H1 (cell line): ENCODE measurements around the gene CSE1L. TPM values are rescaled to one million over a fixed set of nuclear protein-coding genes. Genes with fewer than 3 reads are reported as not detected.

Experiments used
- CTCF ChIA-PET: fragments of 300-600 bp; sonication (Branson Sonifier 250); formaldehyde crosslinking; loops from one replicate; lab custom pipeline; 2021; ENCODE audit not compliant: partially characterized antibody; lab: Charles Lee
- POLR2A ChIA-PET: fragments of 300-600 bp; sonication (Branson Sonifier 250); formaldehyde crosslinking; loops from one replicate; lab custom pipeline; 2021; ENCODE audit warnings: inconsistent platforms; ENCODE audit not compliant: partially characterized antibody; lab: Charles Lee
- DNase-seq, 2 experiments: peaks; one replicate each; pipeline versions ENCODE4 v3.0.0 to v3.0.0-alpha.2; 2010 to 2022; ENCODE audit warnings: low spot score in 2 of 2, low read depth in 1 of 2, mixed read lengths in 1 of 2
- FAIRE-seq: peaks from 2 replicates; lab custom pipeline; 2011; peaks lifted over from hg19 to GRCh38; lab: Jason Lieb, UNC
- H2AFZ ChIP-seq: 2 replicates; pipeline ENCODE4 v1.8.1; 2012; ENCODE audit warnings: low read length, inconsistent platforms
- H2AK5ac ChIP-seq: 2 replicates; pipeline ENCODE4 v1.6.1; 2013; ENCODE audit warnings: low read depth, low read length
- H2BK120ac ChIP-seq: replicated peaks from 2 replicates; pipeline ENCODE3; 2013; ENCODE audit warnings: low read depth, low read length, inconsistent platforms
- H2BK12ac ChIP-seq: 2 replicates; pipeline ENCODE4 v1.6.1; 2013; ENCODE audit warnings: low read depth, low read length
- H2BK15ac ChIP-seq: 2 replicates; pipeline ENCODE4 v1.6.1; 2013; ENCODE audit warnings: low read length
- H2BK20ac ChIP-seq: 2 replicates; pipeline ENCODE4 v1.6.1; 2013; ENCODE audit warnings: low read length
- H2BK5ac ChIP-seq: 2 replicates; pipeline ENCODE4 v1.6.1; 2013; ENCODE audit warnings: low read depth, low read length
- H3K14ac ChIP-seq: 2 replicates; pipeline ENCODE4 v1.6.1; 2013; ENCODE audit warnings: inconsistent platforms; ENCODE audit not compliant: insufficient read length
- H3K18ac ChIP-seq: 2 replicates; pipeline ENCODE4 v1.6.1; 2013; ENCODE audit warnings: low read length; ENCODE audit errors: extremely low read depth
- H3K23ac ChIP-seq: 2 replicates; pipeline ENCODE4 v1.6.1; 2013; ENCODE audit warnings: inconsistent platforms; ENCODE audit not compliant: insufficient read length
- H3K23me2 ChIP-seq: 2 replicates; pipeline ENCODE4 v1.6.1; 2013; ENCODE audit warnings: low read depth, low read length
- H3K27ac ChIP-seq: 2 replicates; pipeline ENCODE4 v1.6.1; 2011; ENCODE audit warnings: low read depth, low read length, inconsistent platforms
- H3K27me3 ChIP-seq, 4 experiments: replicated peaks in 1 of 4; 1 replicate in 1 of 4; 2 replicates in 3 of 4; pipeline versions ENCODE4 v1.6.1 to v1.8.1; 2011 to 2013; ENCODE audit warnings: low read length in 3 of 4, mild to moderate bottlenecking in 3 of 4, inconsistent platforms in 2 of 4, mixed read lengths in 2 of 4, moderate library complexity in 1 of 4; ENCODE audit not compliant: control insufficient read depth in 3 of 4, insufficient read depth in 3 of 4; ENCODE audit errors: extremely low read depth in 1 of 4
- H3K36me3 ChIP-seq, 4 experiments: 2 replicates each; pipeline versions ENCODE4 v1.6.1 to v1.8.1; 2011 to 2013; ENCODE audit warnings: mild to moderate bottlenecking in 4 of 4, low read length in 3 of 4, moderate library complexity in 2 of 4, control low read depth in 1 of 4, inconsistent platforms in 1 of 4; ENCODE audit not compliant: insufficient read depth in 4 of 4, control insufficient read depth in 2 of 4
- H3K4ac ChIP-seq: replicated peaks from 2 replicates; pipeline ENCODE3; 2013; ENCODE audit warnings: low read length, low read depth, mixed read lengths, inconsistent platforms; ENCODE audit not compliant: insufficient read length
- H3K4me1 ChIP-seq, 4 experiments: replicated peaks in 1 of 4; 1 replicate in 1 of 4; 2 replicates in 3 of 4; pipeline versions ENCODE4 v1.6.1 to v1.8.1; 2011 to 2013; ENCODE audit warnings: low read length in 3 of 4, inconsistent platforms in 2 of 4, mixed read lengths in 1 of 4; ENCODE audit not compliant: insufficient read depth in 4 of 4, control insufficient read depth in 3 of 4
- H3K4me2 ChIP-seq, 2 experiments: 2 replicates each; pipeline versions ENCODE4 v1.6.1 to v1.8.1; 2011 to 2013; ENCODE audit warnings: low read depth in 2 of 2, low read length in 2 of 2, control low read depth in 1 of 2, inconsistent platforms in 1 of 2, mild to moderate bottlenecking in 1 of 2; ENCODE audit not compliant: insufficient read depth in 1 of 2
- H3K4me3 ChIP-seq, 4 experiments: fragments of 200-600, 300-600 bp in 1 of 4; sonication (generic), shearing (Covaris generic), sonication (Bioruptor Twin) in 1 of 4; 2 replicates each; pipeline versions ENCODE4 v1.5.1 to v1.8.1; 2011 to 2016; ENCODE audit warnings: low read length in 4 of 4, low read depth in 3 of 4, control low read depth in 2 of 4, inconsistent platforms in 2 of 4, mild to moderate bottlenecking in 2 of 4, mixed read lengths in 1 of 4, moderate library complexity in 1 of 4; ENCODE audit not compliant: insufficient read depth in 2 of 4; ENCODE audit errors: extremely low read depth in 1 of 4
- H3K56ac ChIP-seq: replicated peaks from 2 replicates; pipeline ENCODE3; 2013; ENCODE audit warnings: low read depth, mild to moderate bottlenecking, mixed read lengths, low read length, inconsistent platforms; ENCODE audit not compliant: insufficient read length
- H3K79me1 ChIP-seq: 2 replicates; pipeline ENCODE4 v1.6.1; 2013; ENCODE audit warnings: low read depth, low read length, control low read depth
- H3K79me2 ChIP-seq, 2 experiments: 2 replicates each; pipeline versions ENCODE4 v1.6.1 to v1.8.1; 2012 to 2013; ENCODE audit warnings: low read length in 2 of 2, mild to moderate bottlenecking in 2 of 2, inconsistent platforms in 1 of 2; ENCODE audit not compliant: insufficient read depth in 2 of 2, control insufficient read depth in 1 of 2
- H3K9ac ChIP-seq, 4 experiments: replicated peaks in 1 of 4; 1 replicate in 1 of 4; 2 replicates in 3 of 4; pipeline versions ENCODE4 v1.6.1 to v1.8.1; 2011 to 2013; ENCODE audit warnings: low read depth in 3 of 4, low read length in 3 of 4, control low read depth in 2 of 4, mild to moderate bottlenecking in 2 of 4, moderate library complexity in 2 of 4, inconsistent platforms in 1 of 4; ENCODE audit errors: extremely low read depth in 1 of 4
- H3K9me3 ChIP-seq, 2 experiments: 2 replicates each; pipeline versions ENCODE4 v1.6.1 to v1.8.1; 2012 to 2013; ENCODE audit warnings: mild to moderate bottlenecking in 2 of 2, moderate library complexity in 2 of 2, control low read depth in 1 of 2, inconsistent platforms in 1 of 2, low read depth in 1 of 2, low read length in 1 of 2, mixed read lengths in 1 of 2; ENCODE audit not compliant: insufficient read depth in 2 of 2
- H4K20me1 ChIP-seq, 2 experiments: replicated peaks in 1 of 2; 2 replicates each; pipeline versions ENCODE3 to v1.8.1; 2011 to 2013; ENCODE audit warnings: inconsistent platforms in 2 of 2, low read length in 2 of 2, mild to moderate bottlenecking in 1 of 2; ENCODE audit not compliant: insufficient read depth in 2 of 2, control insufficient read depth in 1 of 2
- H4K5ac ChIP-seq: 2 replicates; pipeline ENCODE4 v1.6.1; 2013; ENCODE audit warnings: low read length, low read depth, mixed read lengths, inconsistent platforms; ENCODE audit not compliant: insufficient read length
- H4K8ac ChIP-seq: 2 replicates; pipeline ENCODE4 v1.8.0; 2013; ENCODE audit warnings: mild to moderate bottlenecking, moderate library complexity, low read length, inconsistent platforms; ENCODE audit not compliant: insufficient read depth; ENCODE audit errors: extremely low read depth
- H4K91ac ChIP-seq: replicated peaks from 2 replicates; pipeline ENCODE3; 2013; ENCODE audit warnings: low read length, mixed read lengths, inconsistent platforms; ENCODE audit not compliant: insufficient read length
- SP2 ChIP-seq: IDR thresholded peaks from 2 replicates; pipeline ENCODE4 v1.6.1; 2012; ENCODE audit warnings: mild to moderate bottlenecking, low read length, inconsistent platforms
- WGBS, 2 experiments: shearing (Covaris generic) in 1 of 2; methylation state at CpG; one replicate each; pipeline versions ENCODE4 v1.1.6 to v1.1.7; 2013 to 2015; ENCODE audit warnings: low lambda C conversion rate in 2 of 2, mixed read lengths in 2 of 2, inconsistent platforms in 1 of 2, low coverage in 1 of 2, missing lambda C conversion rate in 1 of 2; ENCODE audit not compliant: insufficient replicate concordance in 2 of 2, insufficient coverage in 1 of 2, insufficient read length in 1 of 2; ENCODE audit errors: extremely low coverage in 1 of 2, missing lambda C conversion rate in 1 of 2; 5-methylcytosine and 5-hydroxymethylcytosine counted together
- polyA plus RNA-seq, 7 experiments: library from polyadenylated mRNA; depleted of rRNA in 3 of 7; stranded (reverse) in 5 of 7; unstranded in 2 of 7; fragments of >200 nt in 5 of 7; fragments of 200-250 nt in 2 of 7; gene quantifications; 1 replicate in 5 of 7; 2 replicates in 1 of 7; 4 replicates in 1 of 7; pipeline versions ENCODE4 v1.2.1 to v1.2.3, GENCODE V29; 2011 to 2013; ENCODE audit warnings: missing spikeins in 2 of 7, mixed read lengths in 2 of 7
- total RNA-seq: library from RNA; stranded (reverse); fragmentation: NEBNext Ultra II Directional; extraction: Animal tissue kit (Norgen Biotek cat#: 25700); gene quantifications from 2 replicates; pipeline ENCODE4 v1.2.1, GENCODE V29; 2021

CSE1L gene
- total and polyA plus RNA-seq, 2 of the 8 experiments (the other 6 are each of a cell fraction or from before 2014, with no cell fraction given), result 94.1 to 269 TPM

DNA sequence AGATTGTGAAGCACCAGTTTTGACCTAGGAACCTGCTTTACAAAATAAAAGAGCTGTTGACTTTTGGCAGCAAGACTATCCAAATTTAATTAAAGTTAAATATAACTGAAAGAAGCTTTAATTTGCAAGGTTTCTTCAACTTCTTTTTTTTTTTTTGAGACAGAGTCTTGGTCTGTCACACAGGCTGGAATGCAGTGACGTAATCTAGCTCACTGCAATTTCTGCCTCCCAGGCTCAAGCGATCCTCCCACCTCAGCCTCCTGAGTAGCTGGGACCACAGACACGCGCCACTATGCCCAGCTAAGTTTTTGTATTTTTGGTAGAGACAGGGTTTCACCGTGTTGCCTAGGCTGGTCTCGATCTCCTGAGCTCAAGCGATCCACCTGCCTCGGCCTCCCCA, 13.7 kb upstream of the CSE1L start:
- 100% methylated on average over 8 of the region's 8 CpGs; no CpG with 5 or more reads in 1 of the 2 experiments for WGBS, 2 experiments
- no peak for TF ChIP-seq SP2

More for the DNA sequence above, 13.7 kb upstream of the CSE1L start:
- H3K56ac ChIP-seq, result no peak overlapping the region
- H3K4me1 ChIP-seq, result peaks cover 0 to 4% (median 0%) of the 10 kb centered on the region in 4 experiments; a peak in 1 of 7 replicates
- no peak overlapping the region for H2BK20ac ChIP-seq
- no peaks in the 10 kb centered on the region for H3K23me2 ChIP-seq
- H3K79me2 ChIP-seq, result no peaks in the 10 kb centered on the region
- H4K5ac ChIP-seq, result no peak overlapping the region
- H3K23ac ChIP-seq, result no peak overlapping the region
- no peak overlapping the region for H3K9ac ChIP-seq
- CTCF ChIA-PET, result interaction anchor here (1.4 kb wide), 1 partner anchor 10 kb away, joined by 3 read pairs; no protein-coding TSS in a partner anchor
- no peak overlapping the region for H3K4ac ChIP-seq
- H3K18ac ChIP-seq, result no peak overlapping the region
- DNase-seq (no peak), FAIRE-seq (no peak)
- H3K79me1 ChIP-seq, result no peaks in the 10 kb centered on the region
- no peak overlapping the region for H2BK15ac ChIP-seq
- H2BK120ac ChIP-seq, result no peak overlapping the region
- H2BK12ac ChIP-seq, result no peak overlapping the region
- no peak overlapping the region for H4K91ac ChIP-seq
- no peak overlapping the region for H3K4me3 ChIP-seq
- H2BK5ac ChIP-seq, result no peak overlapping the region
- H3K27ac ChIP-seq, result no peak overlapping the region
- no peak overlapping the region for H2AFZ ChIP-seq
- no peaks in the 10 kb centered on the region for H3K27me3 ChIP-seq
- POLR2A ChIA-PET, result interaction anchor here (0.7 to 2.4 kb wide), 2 partner anchors 14 to 214 kb away, joined by 3 to 19 read pairs; partner anchors contain the start of gene CSE1L
- peaks cover 0 to 2% of the 10 kb centered on the region in 2 experiments for H4K20me1 ChIP-seq
- H3K4me2 ChIP-seq, result no peak overlapping the region
- H3K36me3 ChIP-seq, result peaks cover 2 to 26% (median 16%) of the 10 kb centered on the region in 4 experiments; a peak in 5 of 8 replicates
- H2AK5ac ChIP-seq, result no peak overlapping the region
- H4K8ac ChIP-seq, result no peak overlapping the region
- no peaks in the 10 kb centered on the region for H3K9me3 ChIP-seq
- no peak overlapping the region for H3K14ac ChIP-seq
